Measurements from ENCODE around the gene GBGT1.
A peak's percentile ranks its signal among the peaks of the same experiment; 100 is the strongest.
"Not testable (repeated sequence)": the region's sequence is repeated elsewhere in the genome, so short reads cannot be mapped to it uniquely, and the experiment has no call there.

The GBGT1 gene

DNA sequence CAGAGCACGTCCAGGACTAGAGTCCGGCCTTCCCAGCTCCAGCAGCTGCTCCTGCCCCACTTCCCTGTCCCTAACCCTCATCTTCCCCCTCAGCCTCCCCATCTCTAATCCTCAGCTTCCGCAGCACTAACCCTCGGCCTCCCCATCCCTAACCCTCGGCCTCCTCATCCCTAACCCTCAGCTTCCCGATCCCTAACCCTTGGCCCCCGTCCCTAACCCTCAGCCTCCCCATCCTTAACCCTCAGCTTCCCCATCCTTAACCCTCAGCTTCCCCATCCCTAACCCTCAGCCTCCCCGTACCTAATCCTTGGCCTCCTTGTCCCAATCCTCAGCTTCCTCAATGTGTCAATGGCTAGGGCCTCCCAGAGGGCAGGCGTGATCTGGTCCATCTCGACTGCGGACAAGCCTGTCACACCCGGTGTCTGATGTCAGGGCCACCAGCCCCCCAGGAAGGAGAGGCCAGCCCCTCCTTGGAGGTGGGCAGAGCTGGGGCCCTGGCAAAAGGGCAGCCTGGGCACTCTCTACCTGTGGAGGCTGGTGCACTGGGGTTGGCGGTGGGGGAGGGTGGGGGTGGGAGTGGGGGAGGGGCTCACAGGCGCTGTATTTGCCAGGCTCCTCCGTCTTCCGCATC is 43.9 kb upstream of the GBGT1 start:
- H3K36me3 ChIP-seq: no peaks in the 10 kb centered on the region
- intact Hi-C loops (cut with DNase I; ENCODE audit: low total_unique reads): no loop called here
- TF ChIP-seq, protein P1, sequence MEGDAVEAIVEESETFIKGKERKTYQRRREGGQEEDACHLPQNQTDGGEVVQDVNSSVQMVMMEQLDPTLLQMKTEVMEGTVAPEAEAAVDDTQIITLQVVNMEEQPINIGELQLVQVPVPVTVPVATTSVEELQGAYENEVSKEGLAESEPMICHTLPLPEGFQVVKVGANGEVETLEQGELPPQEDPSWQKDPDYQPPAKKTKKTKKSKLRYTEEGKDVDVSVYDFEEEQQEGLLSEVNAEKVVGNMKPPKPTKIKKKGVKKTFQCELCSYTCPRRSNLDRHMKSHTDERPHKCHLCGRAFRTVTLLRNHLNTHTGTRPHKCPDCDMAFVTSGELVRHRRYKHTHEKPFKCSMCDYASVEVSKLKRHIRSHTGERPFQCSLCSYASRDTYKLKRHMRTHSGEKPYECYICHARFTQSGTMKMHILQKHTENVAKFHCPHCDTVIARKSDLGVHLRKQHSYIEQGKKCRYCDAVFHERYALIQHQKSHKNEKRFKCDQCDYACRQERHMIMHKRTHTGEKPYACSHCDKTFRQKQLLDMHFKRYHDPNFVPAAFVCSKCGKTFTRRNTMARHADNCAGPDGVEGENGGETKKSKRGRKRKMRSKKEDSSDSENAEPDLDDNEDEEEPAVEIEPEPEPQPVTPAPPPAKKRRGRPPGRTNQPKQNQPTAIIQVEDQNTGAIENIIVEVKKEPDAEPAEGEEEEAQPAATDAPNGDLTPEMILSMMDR (IDR thresholded peaks at IDR 0.05): no peak
- peaks cover 0 to 45% of the 10 kb centered on the region in 2 donors for H3K27me3 ChIP-seq
- no peak overlapping the region for H3K27ac ChIP-seq
- no peaks in the 10 kb centered on the region for H3K4me1 ChIP-seq
- H3K4me3 ChIP-seq: no peak overlapping the region
- no peak for DNase-seq
- no peaks in the 10 kb centered on the region for H3K9me3 ChIP-seq

DNA sequence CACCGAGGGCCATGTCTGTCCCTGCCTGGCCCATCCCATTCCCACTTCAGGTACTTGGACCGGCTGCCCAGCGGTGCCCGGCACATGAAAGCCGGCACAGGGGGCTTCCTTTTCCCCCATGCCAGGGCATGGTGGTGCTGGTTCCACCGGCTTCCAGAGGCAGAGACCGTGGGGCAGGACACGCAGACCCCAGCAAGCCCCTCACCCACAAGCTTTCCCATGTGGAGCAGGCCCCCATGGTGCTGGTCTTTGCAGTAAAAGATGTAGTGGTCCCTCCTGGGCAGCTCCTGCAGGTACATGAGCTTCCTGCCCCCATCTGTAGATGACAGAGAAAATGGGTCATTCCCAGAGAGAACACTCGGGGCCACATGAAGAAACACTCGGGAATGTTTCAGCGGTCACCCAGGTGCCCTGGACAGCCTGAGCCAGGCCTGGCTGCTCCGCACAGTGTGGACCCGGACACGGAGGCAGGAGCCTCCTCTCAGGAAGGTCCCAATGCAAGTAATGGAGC is 43.4 kb upstream of the GBGT1 start:
- Histone ChIP-seq H3K4me1 (no peaks in the 10 kb centered on the region), H3K27ac (no peak overlapping the region), H3K4me3 (no peak overlapping the region), H3K36me3 (no peaks in the 10 kb centered on the region), H3K9me3 (no peaks in the 10 kb centered on the region), H3K27me3 (peaks cover 0 to 48% of the 10 kb centered on the region in 2 donors)
- no peak for DNase-seq
- intact Hi-C loops (cut with DNase I; ENCODE audit: low total_unique reads): no loop called here
- TF ChIP-seq, protein P1 (IDR thresholded peaks at IDR 0.05): no peak

DNA sequence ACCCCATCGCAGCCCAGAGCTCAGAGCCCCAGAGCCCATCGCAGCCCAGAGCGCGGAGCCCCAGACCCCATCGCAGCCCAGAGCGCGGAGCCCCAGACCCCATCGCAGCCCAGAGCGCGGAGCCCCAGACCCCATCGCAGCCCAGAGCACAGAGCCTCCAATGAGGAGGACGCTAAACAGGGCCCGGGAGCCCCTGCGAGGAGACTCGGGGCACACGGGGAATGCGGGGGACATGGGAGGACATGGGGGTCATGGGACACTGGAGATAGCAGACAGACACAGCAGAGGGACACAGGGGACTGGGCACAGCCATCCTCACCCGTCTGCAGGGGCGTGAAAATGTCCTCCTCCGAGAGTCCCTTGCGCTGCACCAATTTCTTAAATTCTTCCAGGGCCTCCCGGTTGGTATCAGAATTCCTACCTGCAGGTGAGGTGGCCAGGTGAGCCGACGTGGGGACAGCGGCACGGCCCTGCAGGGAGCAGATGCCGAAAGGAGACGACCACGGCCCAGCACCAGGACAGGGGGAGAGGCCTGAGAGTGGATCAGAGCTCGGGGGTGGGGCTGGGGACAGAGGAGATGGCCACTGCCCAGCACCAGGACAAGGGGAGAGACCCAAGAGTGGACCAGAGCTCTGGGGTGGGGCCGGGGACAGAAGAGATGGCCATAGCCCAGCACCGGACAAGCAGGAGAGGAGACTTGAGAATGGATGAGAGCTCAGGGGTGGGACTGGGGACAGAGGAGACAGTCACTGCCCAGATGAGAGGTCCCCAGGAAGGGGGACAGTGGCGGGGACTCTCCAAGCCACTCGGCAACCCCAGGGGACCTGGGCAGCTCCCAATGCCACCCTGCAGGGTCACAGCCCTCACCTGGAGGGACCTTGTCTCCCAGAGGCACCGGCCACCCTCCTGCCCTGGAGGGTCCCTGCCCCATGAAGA is 42.5 kb upstream of the GBGT1 start:
- Histone ChIP-seq H3K9me3 (no peaks in the 10 kb centered on the region), H3K27ac (no peak overlapping the region), H3K27me3 (peaks cover 0 to 53% of the 10 kb centered on the region in 2 donors), H3K36me3 (no peaks in the 10 kb centered on the region), H3K4me1 (no peaks in the 10 kb centered on the region), H3K4me3 (no peak overlapping the region)
- peak in 1 of 2 donors; percentile 47 for DNase-seq
- intact Hi-C loops (cut with DNase I; ENCODE audit: low total_unique reads): no loop called here
- TF ChIP-seq, protein P1 (IDR thresholded peaks at IDR 0.05): no peak

- H3K36me3 ChIP-seq; intact Hi-C loops (cut with DNase I; ENCODE audit: low total_unique reads); H3K4me1 ChIP-seq; H3K27ac ChIP-seq; H3K4me3 ChIP-seq; H3K9me3 ChIP-seq: not testable (repeated sequence)
- DNase-seq: peak in 1 of 2 donors; percentile 53
- peaks cover 0 to 46% of the 10 kb centered on the region in 2 donors for H3K27me3 ChIP-seq
Measured at GRCh38 chr9:133205481-133205887, 41.8 kb upstream of the GBGT1 start.

DNA sequence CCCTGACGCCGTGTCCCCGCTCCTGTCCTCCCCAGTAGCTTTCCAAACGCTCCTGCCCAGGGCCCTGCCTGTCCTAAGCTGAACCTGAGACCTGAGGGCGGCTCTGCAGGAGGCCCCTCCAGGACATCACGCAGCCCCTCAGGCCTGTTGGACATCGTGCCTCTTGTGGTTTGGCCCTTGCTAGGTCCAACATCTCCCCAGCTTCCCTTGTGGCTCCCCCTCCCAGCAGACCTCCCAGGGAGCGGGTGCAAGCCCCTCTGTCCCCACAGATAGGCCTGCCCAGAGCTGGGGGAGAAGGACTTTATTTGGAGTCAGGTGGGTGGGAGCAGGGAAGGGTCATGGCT is 41.3 kb upstream of the GBGT1 start:
- intact Hi-C loops (cut with DNase I; ENCODE audit: low total_unique reads): no loop called here
- Histone ChIP-seq H3K9me3 (no peaks in the 10 kb centered on the region), H3K36me3 (no peaks in the 10 kb centered on the region), H3K27ac (no peak overlapping the region), H3K4me1 (peaks cover 0 to 4% (median 0%) of the 10 kb centered on the region in 4 donors), H3K4me3 (no peak overlapping the region), H3K27me3 (peaks cover 0 to 43% of the 10 kb centered on the region in 2 donors)
- TF ChIP-seq, protein P1 (IDR thresholded peaks at IDR 0.05): no peak
- DNase-seq: peak in 1 of 2 donors; percentile 42

All from tibial artery (tissue), 4 donors.